Peyer's patch (tissue), 4 donors: Measurements from ENCODE around the gene UCK1. TPM values are rescaled to one million over a fixed set of nuclear protein-coding genes. Genes with fewer than 3 reads are reported as not detected.

ENCODE experiments used
- DNase-seq, 3 donors: peaks; one replicate each; pipeline ENCODE4 v3.0.0-alpha.2; 2017 to 2019
- H3K27ac ChIP-seq, 4 donors: fragments of 200-600 bp; sonication (generic); one replicate each; pipeline ENCODE4 v1.5.1; 2016 to 2019
- H3K27me3 ChIP-seq, 2 donors: fragments of 200-600 bp; sonication (generic); one replicate each; pipeline ENCODE4 v1.5.1; 2019
- H3K36me3 ChIP-seq, 3 donors: fragments of 200-600 bp; sonication (generic); one replicate each; pipeline ENCODE4 v1.5.1; 2016 to 2019
- H3K4me1 ChIP-seq, 4 donors: fragments of 200-600 bp; sonication (generic); one replicate each; pipeline ENCODE4 v1.5.1; 2016 to 2019
- H3K4me3 ChIP-seq, 4 donors: fragments of 200-600 bp; sonication (generic); 1 replicate in 3 of 4; 2 replicates in 1 of 4; pipeline ENCODE4 v1.5.1; 2016 to 2019; ENCODE audit warnings: mild to moderate bottlenecking in 1 of 4
- H3K9me3 ChIP-seq, 4 donors: fragments of 200-600 bp; sonication (generic); one replicate each; pipeline ENCODE4 v1.5.1; 2016 to 2019; ENCODE audit warnings: mild to moderate bottlenecking in 1 of 4
- POLR2A ChIP-seq, 2 donors: fragments of 450-650 bp; IDR thresholded peaks; one replicate each; pipeline ENCODE4 v1.5.1; 2017; ENCODE audit warnings: antibody characterized with exemption in 2 of 2, mild to moderate bottlenecking in 2 of 2, moderate library complexity in 2 of 2
- total RNA-seq, 4 donors: library from RNA; depleted of rRNA; stranded (reverse); fragments of >200 nt; gene quantifications; one replicate each; pipeline ENCODE4 v1.1.0, GENCODE V29; 2016
- TF ChIP-seq, protein P1 (sequence below), 6 experiments: fragments of 450-650 bp in 4 of 6; fragments of 200-600 bp in 2 of 6; sonication (generic) in 1 of 6; IDR thresholded peaks; one replicate each; pipeline ENCODE4 v1.5.1; 2017 to 2019; ENCODE audit warnings: antibody characterized with exemption in 6 of 6, mild to moderate bottlenecking in 3 of 6, moderate library complexity in 1 of 6

UCK1 gene
- total RNA-seq, 4 donors from 2014 or later = 20.6 to 37.2 (median 31.1) TPM

DNA sequence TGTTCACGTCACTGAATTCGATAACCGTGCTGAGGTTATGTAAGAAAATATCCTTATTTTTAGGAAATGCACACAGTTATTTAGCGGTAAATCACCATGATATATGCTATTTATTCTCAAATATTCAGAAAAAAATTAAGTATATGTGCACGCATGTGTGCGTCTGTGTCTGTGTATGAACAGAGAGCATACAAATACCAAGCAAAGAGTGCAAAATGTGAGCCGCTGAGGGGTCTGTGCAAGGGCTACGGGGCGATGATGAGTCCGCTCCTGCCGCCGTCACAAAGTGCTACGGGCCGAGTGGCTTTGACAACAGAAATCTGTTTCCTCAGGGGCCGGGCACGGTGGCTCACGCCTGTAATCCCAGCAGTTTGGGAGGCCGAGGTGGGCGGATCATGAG lies 6.9 kb upstream of the UCK1 start:
- H3K36me3 ChIP-seq = no peaks in the 10 kb centered on the region
- no peaks in the 10 kb centered on the region for H3K27me3 ChIP-seq
- DNase-seq = no peak
- no peaks in the 10 kb centered on the region for H3K4me1 ChIP-seq
- no peak overlapping the region for H3K4me3 ChIP-seq
- H3K9me3 ChIP-seq = peaks cover 0 to 1% (median 0%) of the 10 kb centered on the region in 4 donors
- no peak overlapping the region for H3K27ac ChIP-seq
- TF ChIP-seq, protein P1, sequence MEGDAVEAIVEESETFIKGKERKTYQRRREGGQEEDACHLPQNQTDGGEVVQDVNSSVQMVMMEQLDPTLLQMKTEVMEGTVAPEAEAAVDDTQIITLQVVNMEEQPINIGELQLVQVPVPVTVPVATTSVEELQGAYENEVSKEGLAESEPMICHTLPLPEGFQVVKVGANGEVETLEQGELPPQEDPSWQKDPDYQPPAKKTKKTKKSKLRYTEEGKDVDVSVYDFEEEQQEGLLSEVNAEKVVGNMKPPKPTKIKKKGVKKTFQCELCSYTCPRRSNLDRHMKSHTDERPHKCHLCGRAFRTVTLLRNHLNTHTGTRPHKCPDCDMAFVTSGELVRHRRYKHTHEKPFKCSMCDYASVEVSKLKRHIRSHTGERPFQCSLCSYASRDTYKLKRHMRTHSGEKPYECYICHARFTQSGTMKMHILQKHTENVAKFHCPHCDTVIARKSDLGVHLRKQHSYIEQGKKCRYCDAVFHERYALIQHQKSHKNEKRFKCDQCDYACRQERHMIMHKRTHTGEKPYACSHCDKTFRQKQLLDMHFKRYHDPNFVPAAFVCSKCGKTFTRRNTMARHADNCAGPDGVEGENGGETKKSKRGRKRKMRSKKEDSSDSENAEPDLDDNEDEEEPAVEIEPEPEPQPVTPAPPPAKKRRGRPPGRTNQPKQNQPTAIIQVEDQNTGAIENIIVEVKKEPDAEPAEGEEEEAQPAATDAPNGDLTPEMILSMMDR (IDR thresholded peaks at IDR 0.05) = no peak
- no peak for TF ChIP-seq POLR2A (IDR thresholded peaks at IDR 0.05)

DNA sequence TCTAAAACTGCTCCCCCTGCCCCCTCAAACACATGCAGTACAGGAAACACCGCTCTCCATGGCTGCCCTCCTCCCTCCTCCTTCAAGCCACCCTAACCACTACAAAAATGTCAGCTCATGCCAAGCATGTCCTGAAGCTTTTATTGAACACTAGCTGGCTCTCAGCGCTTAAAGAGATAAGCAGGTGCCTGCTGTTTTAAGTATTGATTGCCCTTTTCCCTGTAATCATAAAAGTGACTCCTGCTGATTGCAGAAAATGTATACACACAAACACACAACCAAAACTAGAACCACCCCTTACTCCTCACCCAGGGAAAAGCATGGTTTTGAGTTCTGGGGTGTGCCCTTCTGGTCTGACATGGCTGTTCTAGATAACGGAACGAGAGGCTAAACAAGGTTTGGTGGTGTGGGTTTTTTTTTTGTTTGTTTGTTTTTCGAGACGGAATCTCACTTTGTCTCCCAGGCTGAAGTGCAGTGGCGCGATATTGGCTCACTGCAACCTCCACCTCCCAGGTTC lies 3.7 kb upstream of the UCK1 start:
- TF ChIP-seq POLR2A (IDR thresholded peaks at IDR 0.05) = no peak
- TF ChIP-seq, protein P1 (IDR thresholded peaks at IDR 0.05) = no peak
- H3K4me1 ChIP-seq = peaks cover 0 to 13% (median 8%) of the 10 kb centered on the region in 4 donors
- H3K4me3 ChIP-seq = no peak overlapping the region
- no peaks in the 10 kb centered on the region for H3K27me3 ChIP-seq
- no peaks in the 10 kb centered on the region for H3K36me3 ChIP-seq
- no peaks in the 10 kb centered on the region for H3K9me3 ChIP-seq
- no peak overlapping the region for H3K27ac ChIP-seq
- peak in 1 of 3 donors; percentile 27 for DNase-seq

DNA sequence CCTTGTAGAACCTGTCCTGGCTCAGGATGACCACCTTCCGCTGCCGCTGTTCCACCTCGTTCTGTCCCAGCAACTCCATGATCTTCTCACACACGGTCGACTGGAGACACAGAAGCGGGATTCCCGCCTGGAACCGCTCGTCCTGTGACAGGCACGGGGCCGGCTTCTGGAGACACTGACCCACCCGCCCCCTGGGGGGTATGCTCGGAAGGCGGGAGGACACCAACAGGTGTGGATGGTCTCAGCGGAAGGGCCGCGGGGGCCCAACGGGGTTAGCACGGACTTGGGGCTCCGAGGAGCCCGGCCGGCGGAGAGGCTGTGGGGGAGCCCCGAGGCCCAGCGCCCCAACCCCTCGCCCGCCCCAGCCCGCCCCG lies 530 bp downstream of the UCK1 start:
- peak overlapping the region; percentile 71 to 89 (median 77) for H3K27ac ChIP-seq
- peaks cover 0 to 14% (median 8%) of the 10 kb centered on the region in 4 donors for H3K4me1 ChIP-seq

DNA sequence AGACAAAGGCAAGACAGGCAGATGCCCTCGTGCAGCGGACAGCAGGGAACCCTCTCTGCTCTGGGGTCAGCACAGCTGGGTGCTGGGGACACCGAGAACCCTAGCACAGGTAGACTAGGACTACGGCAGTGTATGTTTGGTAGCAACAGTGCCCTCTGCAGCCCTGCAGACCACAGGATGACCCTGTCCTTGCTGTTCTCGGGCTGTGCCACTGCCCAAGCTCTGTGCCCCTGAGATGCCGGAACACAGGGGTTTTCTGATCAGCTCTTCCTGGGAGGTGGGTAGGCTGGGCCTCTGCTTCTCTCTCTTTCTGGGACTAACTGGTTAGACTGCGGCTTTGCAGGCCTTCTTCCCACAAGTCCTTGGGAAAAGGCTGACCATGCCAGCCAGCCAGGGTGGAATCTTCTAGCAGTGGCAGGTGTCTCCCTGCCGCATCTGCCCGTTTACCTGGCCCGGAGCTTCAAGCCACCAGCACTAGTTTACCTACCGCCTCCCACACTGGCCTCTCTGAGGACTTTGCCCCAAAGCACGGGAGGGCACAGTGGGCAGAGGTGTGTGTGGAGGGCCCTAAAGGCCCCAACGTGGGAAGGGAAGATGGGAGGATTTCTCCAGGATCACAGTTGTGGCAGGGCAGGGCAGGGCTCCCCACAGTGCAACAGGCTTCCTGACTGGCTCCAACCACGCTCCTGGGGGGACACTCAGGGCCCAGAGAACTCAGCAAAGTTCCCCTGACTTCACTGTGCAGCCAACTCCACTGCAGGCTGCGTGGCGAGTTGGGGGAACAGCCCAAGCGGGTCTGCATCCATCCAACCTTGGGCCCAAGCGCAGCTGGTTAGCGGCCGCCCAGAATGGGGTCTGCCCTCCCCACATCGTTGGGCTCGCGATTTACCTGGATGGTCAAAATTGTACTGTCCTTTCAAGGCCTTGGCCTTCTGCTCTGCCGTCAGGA lies 1.2 kb downstream of the UCK1 start:
- no peak for DNase-seq
- peaks cover 0 to 49% (median 0%) of the 10 kb centered on the region in 3 donors for H3K36me3 ChIP-seq

More for the DNA sequence above, 530 bp downstream of the UCK1 start:
- Histone ChIP-seq H3K4me3 (peak overlapping the region; percentile 67 to 100 (median 86)), H3K9me3 (no peaks in the 10 kb centered on the region), H3K27me3 (no peaks in the 10 kb centered on the region), H3K36me3 (peaks cover 0 to 42% (median 0%) of the 10 kb centered on the region in 3 donors)
- TF ChIP-seq, protein P1 (IDR thresholded peaks at IDR 0.05) = peak in 3 of 6 experiments; percentile 9 to 20 (median 12)
- TF ChIP-seq POLR2A (IDR thresholded peaks at IDR 0.05) = no peak
- DNase-seq = peak; percentile 27 to 63 (median 58)

DNA sequence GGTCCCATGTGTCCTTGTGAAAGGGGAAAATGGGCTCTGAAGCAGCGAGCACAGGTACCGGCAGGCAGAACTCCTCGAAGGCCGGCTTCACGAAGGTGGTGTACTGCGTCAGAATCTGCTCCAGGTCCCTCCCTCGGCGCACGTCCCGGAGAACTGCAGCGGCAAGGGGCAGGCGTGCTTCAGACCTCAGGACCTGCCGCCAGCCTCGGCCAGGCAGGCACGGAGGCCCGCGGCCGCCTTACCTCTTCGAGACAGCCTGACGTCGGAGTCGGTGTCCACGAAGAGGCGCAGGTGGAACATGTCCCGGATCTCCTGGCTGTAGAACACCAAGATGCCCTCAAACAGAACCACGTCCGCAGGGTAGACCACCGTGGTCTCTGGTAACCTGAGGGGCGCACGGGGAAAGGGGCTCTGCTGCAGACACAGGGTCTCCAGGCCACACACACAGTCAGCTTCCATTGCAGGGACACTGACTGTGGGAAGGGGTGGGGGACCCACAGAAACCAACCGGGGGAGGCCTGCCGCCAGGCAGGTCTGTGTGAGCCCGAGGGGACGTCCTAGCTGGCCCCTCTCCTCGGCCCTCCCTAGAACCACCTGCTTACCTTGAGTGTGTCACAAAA lies 2.1 kb downstream of the UCK1 start:
- peaks cover 0 to 14% (median 8%) of the 10 kb centered on the region in 4 donors for H3K4me1 ChIP-seq
- no peaks in the 10 kb centered on the region for H3K9me3 ChIP-seq
- no peak overlapping the region for H3K4me3 ChIP-seq
- H3K27ac ChIP-seq = no peak overlapping the region
- no peaks in the 10 kb centered on the region for H3K27me3 ChIP-seq
- no peak for DNase-seq
- peaks cover 0 to 58% (median 0%) of the 10 kb centered on the region in 3 donors for H3K36me3 ChIP-seq
- no peak for TF ChIP-seq POLR2A (IDR thresholded peaks at IDR 0.05)
- TF ChIP-seq, protein P1 (IDR thresholded peaks at IDR 0.05) = no peak

More for the DNA sequence above, 1.2 kb downstream of the UCK1 start:
- TF ChIP-seq, protein P1 (IDR thresholded peaks at IDR 0.05) = no peak
- no peak for TF ChIP-seq POLR2A (IDR thresholded peaks at IDR 0.05)
- peaks cover 0 to 14% (median 8%) of the 10 kb centered on the region in 4 donors for H3K4me1 ChIP-seq
- H3K27me3 ChIP-seq = no peaks in the 10 kb centered on the region
- peak overlapping the region; percentile 67 to 100 (median 86) for H3K4me3 ChIP-seq
- H3K27ac ChIP-seq = peak overlapping the region; percentile 71 to 89 (median 77)
- H3K9me3 ChIP-seq = no peaks in the 10 kb centered on the region
